H1 (cell line): ENCODE data around the gene ZPBP2. TPM values are rescaled to one million over a fixed set of nuclear protein-coding genes. Genes with fewer than 3 reads are reported as not detected.

Source experiments
- ASH2L ChIP-seq: fragments of 200-600, 300-600 bp; sonication (generic); IDR thresholded peaks from one replicate; pipeline ENCODE4 v1.7.1; 2017; ENCODE audit warnings: low read length
- ATF2 ChIP-seq: IDR thresholded peaks from 2 replicates; pipeline ENCODE4 v1.6.1; 2012; ENCODE audit warnings: low read length, inconsistent platforms
- BACH1 ChIP-seq: IDR thresholded peaks from 2 replicates; pipeline ENCODE4 v1.6.1; 2012; ENCODE audit warnings: low read length, improper control_type of control experiment
- CEBPB ChIP-seq: IDR thresholded peaks from 2 replicates; pipeline ENCODE4 v1.6.1; 2012; ENCODE audit warnings: low read depth, low read length
- CHD1 ChIP-seq: IDR thresholded peaks from 2 replicates; pipeline ENCODE4 v1.6.1; 2012; ENCODE audit warnings: low read depth, low read length, improper control_type of control experiment
- CHD2 ChIP-seq: IDR thresholded peaks from 2 replicates; pipeline ENCODE4 v1.6.1; 2012; ENCODE audit warnings: low read length, improper control_type of control experiment
- CTBP2 ChIP-seq: IDR thresholded peaks from 2 replicates; pipeline ENCODE4 v1.7.0; 2011; ENCODE audit warnings: borderline replicate concordance, mild to moderate bottlenecking, moderate library complexity, mixed read lengths, low read length; ENCODE audit not compliant: insufficient read depth, insufficient read length
- GABPA ChIP-seq: IDR thresholded peaks from 2 replicates; pipeline ENCODE4 v1.6.1; 2011; ENCODE audit warnings: mild to moderate bottlenecking, low read length, moderate library complexity, borderline replicate concordance; ENCODE audit not compliant: insufficient read depth
- GTF2F1 ChIP-seq: IDR thresholded peaks from 2 replicates; pipeline ENCODE4 v1.6.1; 2012; ENCODE audit warnings: low read depth, low read length, improper control_type of control experiment, borderline replicate concordance
- HDAC6 ChIP-seq: IDR thresholded peaks from one replicate; pipeline ENCODE4 v1.7.1; 2012; ENCODE audit warnings: low read depth, mild to moderate bottlenecking, inconsistent platforms, low read length, moderate library complexity
- JUND ChIP-seq: IDR thresholded peaks from 2 replicates; pipeline ENCODE4 v1.6.1; 2011; ENCODE audit warnings: mild to moderate bottlenecking, improper control_type of control experiment, low read length
- MAFK ChIP-seq: IDR thresholded peaks from 2 replicates; pipeline ENCODE4 v1.6.1; 2012; ENCODE audit warnings: low read depth, mild to moderate bottlenecking, improper control_type of control experiment, low read length
- POLR2AphosphoS5 ChIP-seq: IDR thresholded peaks from 2 replicates; pipeline ENCODE4 v1.6.1; 2011; ENCODE audit warnings: low read depth, low read length
- RXRA ChIP-seq: IDR thresholded peaks from 2 replicates; pipeline ENCODE4 v1.6.1; 2011; ENCODE audit warnings: low read depth, mild to moderate bottlenecking, low read length, moderate library complexity; ENCODE audit not compliant: insufficient read depth
- SAP30 ChIP-seq: fragments of 300-600 bp; sonication (generic); IDR thresholded peaks from 2 replicates; pipeline ENCODE4 v1.7.1; 2012; ENCODE audit warnings: low read length, moderate library complexity, mild to moderate bottlenecking, inconsistent platforms; ENCODE audit not compliant: insufficient read depth, insufficient replicate concordance
- SIN3A ChIP-seq, 2 experiments: IDR thresholded peaks in 1 of 2; conservative IDR thresholded peaks in 1 of 2; 2 replicates each; pipeline ENCODE4 v1.6.1; 2011 to 2012; ENCODE audit warnings: low read length in 2 of 2, improper control_type of control experiment in 1 of 2, low read depth in 1 of 2, mild to moderate bottlenecking in 1 of 2
- SP4 ChIP-seq: IDR thresholded peaks from 2 replicates; pipeline ENCODE4 v1.6.1; 2012; ENCODE audit warnings: low read length, inconsistent platforms
- TAF1 ChIP-seq: IDR thresholded peaks from 2 replicates; pipeline ENCODE4 v1.6.1; 2011; ENCODE audit warnings: mild to moderate bottlenecking, low read depth, low read length
- TAF7 ChIP-seq: optimal IDR thresholded peaks from 2 replicates; pipeline ENCODE3; 2011; ENCODE audit warnings: low read depth, mild to moderate bottlenecking, inconsistent platforms, low read length, moderate library complexity, borderline replicate concordance
- TEAD4 ChIP-seq: IDR thresholded peaks from 2 replicates; pipeline ENCODE4 v1.6.1; 2012; ENCODE audit warnings: low read depth, low read length, inconsistent platforms, mixed read lengths
- ZNF274 ChIP-seq: IDR thresholded peaks from 2 replicates; pipeline ENCODE4 v1.7.0; 2012; ENCODE audit warnings: low read length, borderline replicate concordance; ENCODE audit errors: extremely low read depth
- polyA plus RNA-seq, 7 experiments: library from polyadenylated mRNA; depleted of rRNA in 3 of 7; stranded (reverse) in 5 of 7; unstranded in 2 of 7; fragments of >200 nt in 5 of 7; fragments of 200-250 nt in 2 of 7; gene quantifications; 1 replicate in 5 of 7; 2 replicates in 1 of 7; 4 replicates in 1 of 7; pipeline versions ENCODE4 v1.2.1 to v1.2.3, GENCODE V29; 2011 to 2013; ENCODE audit warnings: missing spikeins in 2 of 7, mixed read lengths in 2 of 7
- total RNA-seq: library from RNA; stranded (reverse); fragmentation: NEBNext Ultra II Directional; extraction: Animal tissue kit (Norgen Biotek cat#: 25700); gene quantifications from 2 replicates; pipeline ENCODE4 v1.2.1, GENCODE V29; 2021

Gene ZPBP2
- total and polyA plus RNA-seq, 2 of the 8 experiments (the other 6 are each of a cell fraction or from before 2014, with no cell fraction given), result not detected

- peak in 1 of 2 experiments; percentile 80; a peak in 2 of 4 replicates for TF ChIP-seq SIN3A (conservative IDR thresholded peaks at IDR 0.05 in 1 of 2, IDR thresholded peaks at IDR 0.05 in 1 of 2; ENCODE audit: low read depth in 1 of 2, low read length in 2 of 2)
- no peak for TF ChIP-seq POLR2AphosphoS5
- TF ChIP-seq CHD1, result no peak
- 0 out of 2 replicates have a peak, but pooled peaks have one; percentile 1 for TF ChIP-seq TEAD4
- peak; percentile 20 for TF ChIP-seq ASH2L
- no peak for TF ChIP-seq ZNF274
- no peak for TF ChIP-seq RXRA
- TF ChIP-seq TAF7, result peak; percentile 40
- no peak for TF ChIP-seq SP4
- TF ChIP-seq CEBPB, result no peak
- TF ChIP-seq GABPA, result 0 out of 2 replicates have a peak, but pooled peaks have one; percentile 63
- TF ChIP-seq TAF1, result peak; percentile 33; the same call in 1 of the 2 replicates
- TF ChIP-seq CHD2, result peak; percentile 59; the same call in 1 of the 2 replicates
- TF ChIP-seq JUND, result 0 out of 2 replicates have a peak, but pooled peaks have one; percentile 12
- peak; percentile 80 for TF ChIP-seq GTF2F1
- peak; percentile 74 for TF ChIP-seq CTBP2
- no peak for TF ChIP-seq HDAC6
- TF ChIP-seq SAP30, result no peak
- no peak for TF ChIP-seq MAFK
- 0 out of 2 replicates have a peak, but pooled peaks have one; percentile 17 for TF ChIP-seq BACH1
- TF ChIP-seq ATF2, result no peak
Measured at GRCh38 chr17:39863918-39864746, 3.9 kb upstream of the ZPBP2 start, which contains the start of gene IKZF3 (continued).
